Colonic mucosa (tissue), 4 donors: ENCODE measurements around the gene MARCHF6. TPM values are rescaled to one million over a fixed set of nuclear protein-coding genes. Genes with fewer than 3 reads are reported as not detected.

Experiments
- DNase-seq: peaks from one replicate; pipeline ENCODE4 v3.0.0-alpha.2; 2020
- H3K27ac ChIP-seq: fragments of 200-600 bp; one replicate; pipeline ENCODE4 v1.8.0; 2021
- H3K27me3 ChIP-seq: fragments of 200-600 bp; one replicate; pipeline ENCODE4 v1.8.0; 2021
- H3K36me3 ChIP-seq: fragments of 200-600 bp; one replicate; pipeline ENCODE4 v1.8.0; 2021
- H3K4me1 ChIP-seq: fragments of 200-600 bp; one replicate; pipeline ENCODE4 v1.8.0; 2021; ENCODE audit warnings: mild to moderate bottlenecking
- H3K4me3 ChIP-seq: fragments of 200-600 bp; one replicate; pipeline ENCODE4 v1.8.0; 2021
- H3K9ac ChIP-seq, 2 donors: one replicate each; pipeline ENCODE4 v1.7.0; 2013; ENCODE audit warnings: control low read depth in 2 of 2, low read depth in 2 of 2, low read length in 2 of 2
- H3K9me3 ChIP-seq: fragments of 200-600 bp; one replicate; pipeline ENCODE4 v1.8.0; 2021
- intact Hi-C: fragments of 100-400 bp; cut with DNase I; formaldehyde crosslinking; loops from one replicate; pipeline ENCODE4 v1.14.1; 2022
- total RNA-seq, 2 donors: library from RNA; stranded (reverse); fragmentation: NEBNext Ultra II Directional in 1 of 2; extraction: Animal tissue kit (Norgen Biotek cat#: 25700) in 1 of 2; gene quantifications; one replicate each; pipeline ENCODE4 v1.2.1, GENCODE V29; 2021
- TF ChIP-seq, protein P1 (sequence below): fragments of 200-600 bp; IDR thresholded peaks from one replicate; pipeline ENCODE4 v1.8.0; 2022; ENCODE audit warnings: antibody characterized with exemption, mild to moderate bottlenecking
- donor health status: healthy.
- donor health status: DM: no; HTN: no; CAD: no.
- donor health status: DM: no; HTN: no; CAD: no.

Gene MARCHF6
- total RNA-seq, 2 donors from 2014 or later, result 108 to 155 TPM

- no peak overlapping the region for H3K4me3 ChIP-seq
- intact Hi-C loops, result no loop called here
- H3K4me1 ChIP-seq, result no peaks in the 10 kb centered on the region
- H3K9ac ChIP-seq, result no peak overlapping the region
- TF ChIP-seq, protein P1, sequence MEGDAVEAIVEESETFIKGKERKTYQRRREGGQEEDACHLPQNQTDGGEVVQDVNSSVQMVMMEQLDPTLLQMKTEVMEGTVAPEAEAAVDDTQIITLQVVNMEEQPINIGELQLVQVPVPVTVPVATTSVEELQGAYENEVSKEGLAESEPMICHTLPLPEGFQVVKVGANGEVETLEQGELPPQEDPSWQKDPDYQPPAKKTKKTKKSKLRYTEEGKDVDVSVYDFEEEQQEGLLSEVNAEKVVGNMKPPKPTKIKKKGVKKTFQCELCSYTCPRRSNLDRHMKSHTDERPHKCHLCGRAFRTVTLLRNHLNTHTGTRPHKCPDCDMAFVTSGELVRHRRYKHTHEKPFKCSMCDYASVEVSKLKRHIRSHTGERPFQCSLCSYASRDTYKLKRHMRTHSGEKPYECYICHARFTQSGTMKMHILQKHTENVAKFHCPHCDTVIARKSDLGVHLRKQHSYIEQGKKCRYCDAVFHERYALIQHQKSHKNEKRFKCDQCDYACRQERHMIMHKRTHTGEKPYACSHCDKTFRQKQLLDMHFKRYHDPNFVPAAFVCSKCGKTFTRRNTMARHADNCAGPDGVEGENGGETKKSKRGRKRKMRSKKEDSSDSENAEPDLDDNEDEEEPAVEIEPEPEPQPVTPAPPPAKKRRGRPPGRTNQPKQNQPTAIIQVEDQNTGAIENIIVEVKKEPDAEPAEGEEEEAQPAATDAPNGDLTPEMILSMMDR, result no peak
- no peaks in the 10 kb centered on the region for H3K36me3 ChIP-seq
- no peaks in the 10 kb centered on the region for H3K9me3 ChIP-seq
- DNase-seq, result no peak
- no peaks in the 10 kb centered on the region for H3K27me3 ChIP-seq
- H3K27ac ChIP-seq, result no peak overlapping the region
Observed at GRCh38 chr5:10351199-10351905, 2.1 kb upstream of the MARCHF6 start.

- TF ChIP-seq, protein P1, result no peak
- no peak for DNase-seq
- Histone ChIP-seq H3K4me1 (no peaks in the 10 kb centered on the region), H3K27ac (no peak overlapping the region), H3K9me3 (no peaks in the 10 kb centered on the region), H3K36me3 (no peaks in the 10 kb centered on the region), H3K27me3 (no peaks in the 10 kb centered on the region), H3K4me3 (no peak overlapping the region), H3K9ac (no peak overlapping the region)
- intact Hi-C loops, result no loop called here
Observed at GRCh38 chr5:10351919-10352318, 1.6 kb upstream of the MARCHF6 start.

GRCh38 chr5:10352430-10353240 is 860 bp upstream of the MARCHF6 start:
- Histone ChIP-seq H3K27ac (peak overlapping the region; percentile 97), H3K4me1 (peaks cover 3% of the 10 kb centered on the region), H3K9ac (peak overlapping the region; percentile 95 to 97), H3K9me3 (no peaks in the 10 kb centered on the region), H3K27me3 (no peaks in the 10 kb centered on the region), H3K36me3 (no peaks in the 10 kb centered on the region), H3K4me3 (peak overlapping the region; percentile 87)
- TF ChIP-seq, protein P1, result no peak
- intact Hi-C loops, result no loop called here
- peak; percentile 53 for DNase-seq

- Histone ChIP-seq H3K4me1 (peaks cover 8% of the 10 kb centered on the region), H3K36me3 (no peaks in the 10 kb centered on the region), H3K9ac (peak overlapping the region; percentile 95 to 97), H3K9me3 (no peaks in the 10 kb centered on the region), H3K27ac (peak overlapping the region; percentile 97), H3K4me3 (peak overlapping the region; percentile 87), H3K27me3 (no peaks in the 10 kb centered on the region)
- peak; percentile 69 for DNase-seq
- intact Hi-C loops, result no loop called here
- TF ChIP-seq, protein P1, result no peak
Observed at GRCh38 chr5:10354048-10354872, 765 bp downstream of the MARCHF6 start.
